Keratinocyte (primary cell): ENCODE results near the gene CELA1. TPM values are rescaled to one million over a fixed set of nuclear protein-coding genes. Genes with fewer than 3 reads are reported as not detected.

Source experiments
- DNase-seq: peaks from one replicate; pipeline ENCODE4 v3.0.0-alpha.2; 2011; ENCODE audit warnings: low read depth, missing footprints, low spot score
- FAIRE-seq: peaks from 2 replicates; lab custom pipeline; 2011; peaks lifted over from hg19 to GRCh38; lab: Jason Lieb, UNC
- H2AFZ ChIP-seq: 2 replicates; pipeline ENCODE4 v1.6.0; 2012; ENCODE audit warnings: low read length, control low read depth, inconsistent platforms; ENCODE audit not compliant: control insufficient read depth
- H3K27ac ChIP-seq: 2 replicates; pipeline ENCODE4 v1.5.1; 2011; ENCODE audit warnings: low read length; ENCODE audit not compliant: control insufficient read depth, insufficient read depth
- H3K27me3 ChIP-seq: 3 replicates; pipeline ENCODE4 v1.6.0; 2011; ENCODE audit warnings: low read length; ENCODE audit not compliant: control insufficient read depth, insufficient read depth; ENCODE audit errors: extremely low read depth
- H3K36me3 ChIP-seq, 2 experiments: 2 replicates in 1 of 2; 3 replicates in 1 of 2; pipeline ENCODE4 v1.5.1; 2011; ENCODE audit warnings: low read length in 2 of 2, mild to moderate bottlenecking in 1 of 2; ENCODE audit not compliant: control insufficient read depth in 2 of 2, insufficient read depth in 2 of 2; ENCODE audit errors: extremely low read depth in 1 of 2
- H3K4me1 ChIP-seq: 3 replicates; pipeline ENCODE4 v1.5.1; 2011; ENCODE audit warnings: low read length; ENCODE audit not compliant: control insufficient read depth, insufficient read depth; ENCODE audit errors: extremely low read depth
- H3K4me2 ChIP-seq: 3 replicates; pipeline ENCODE4 v1.6.0; 2011; ENCODE audit warnings: low read depth, low read length; ENCODE audit not compliant: control insufficient read depth, insufficient read depth; ENCODE audit errors: extremely low read depth
- H3K4me3 ChIP-seq, 3 experiments: fragments of 200-600 bp in 1 of 3; sonication (generic) in 1 of 3; 2 replicates in 2 of 3; 3 replicates in 1 of 3; pipeline ENCODE4 v1.5.1; 2011 to 2016; ENCODE audit warnings: low read length in 3 of 3, mild to moderate bottlenecking in 3 of 3, control low read depth in 2 of 3, inconsistent platforms in 1 of 3, low read depth in 1 of 3, mixed read lengths in 1 of 3, mixed run types in 1 of 3, moderate library complexity in 1 of 3; ENCODE audit not compliant: control insufficient read depth in 2 of 3, insufficient read depth in 2 of 3; ENCODE audit errors: extremely low read depth in 1 of 3
- H3K79me2 ChIP-seq: 2 replicates; pipeline ENCODE4 v1.6.0; 2012; ENCODE audit warnings: low read length; ENCODE audit not compliant: control insufficient read depth, insufficient read depth
- H3K9ac ChIP-seq: 3 replicates; pipeline ENCODE4 v1.6.0; 2011; ENCODE audit warnings: low read length; ENCODE audit not compliant: control insufficient read depth, insufficient read depth; ENCODE audit errors: extremely low read depth
- H3K9me1 ChIP-seq: 3 replicates; pipeline ENCODE4 v1.6.0; 2011; ENCODE audit warnings: low read length; ENCODE audit not compliant: control insufficient read depth, insufficient read depth; ENCODE audit errors: extremely low read depth
- H3K9me3 ChIP-seq: 2 replicates; pipeline ENCODE4 v1.5.1; 2012; ENCODE audit warnings: low read depth, low read length; ENCODE audit not compliant: control insufficient read depth
- H4K20me1 ChIP-seq: 3 replicates; pipeline ENCODE4 v1.6.0; 2011; ENCODE audit warnings: low read length; ENCODE audit not compliant: control insufficient read depth, insufficient read depth; ENCODE audit errors: extremely low read depth
- CTCF ChIP-seq, 3 experiments: IDR thresholded peaks in 1 of 3; conservative IDR thresholded peaks in 1 of 3; optimal IDR thresholded peaks in 1 of 3; 2 replicates in 2 of 3; 3 replicates in 1 of 3; pipeline versions ENCODE3 to v1.5.1; 2011; ENCODE audit warnings: low read length in 3 of 3, mild to moderate bottlenecking in 3 of 3, moderate library complexity in 2 of 3, control low read depth in 1 of 3, inconsistent platforms in 1 of 3; ENCODE audit not compliant: insufficient read depth in 2 of 3; ENCODE audit errors: extremely low read depth in 1 of 3
- EZH2 ChIP-seq: IDR thresholded peaks from one replicate; pipeline ENCODE4 v1.6.1; 2012; ENCODE audit warnings: inconsistent platforms, mild to moderate bottlenecking, low read length, moderate library complexity
- dilution Hi-C: fragments of 300-500 bp; cut with MboI; formaldehyde crosslinking; loops from one replicate; pipeline ENCODE4 v1.7.0; 2020; ENCODE audit warnings: low sequenced_read_pairs; ENCODE audit not compliant: extremely low pct_ligation_motif_present
- polyA plus RNA-seq, 5 experiments: library from polyadenylated mRNA; depleted of rRNA in 3 of 5; stranded (reverse) in 3 of 5; stranded (forward) in 1 of 5; unstranded in 1 of 5; fragments of >200 nt; gene quantifications; 1 replicate in 1 of 5; 2 replicates in 3 of 5; 3 replicates in 1 of 5; pipeline versions ENCODE4 v1.2.1 to v1.2.3, GENCODE V29; 2011 to 2012; ENCODE audit warnings: missing spikeins in 2 of 5, low read depth in 1 of 5, low replicate concordance in 1 of 5

Gene CELA1
- polyA plus RNA-seq, 1 donor (not counting 4 experiments of a cell fraction or from before 2014, with no cell fraction given), result not detected

GRCh38 chr12:51386351-51386750 is 39.9 kb upstream of the CELA1 start:
- no peaks in the 10 kb centered on the region for H3K9me3 ChIP-seq
- no peaks in the 10 kb centered on the region for H3K27me3 ChIP-seq
- FAIRE-seq (no peak), DNase-seq (no peak)
- no peak overlapping the region for H2AFZ ChIP-seq
- dilution Hi-C loops, result no loop called here
- peaks cover 49% of the 10 kb centered on the region for H3K4me1 ChIP-seq
- H3K9ac ChIP-seq, result no peak overlapping the region
- H3K79me2 ChIP-seq, result peaks cover 10% of the 10 kb centered on the region
- H3K4me3 ChIP-seq, result no peak overlapping the region
- TF ChIP-seq CTCF (optimal IDR thresholded peaks at IDR 0.05 in 1 of 3, IDR thresholded peaks at IDR 0.05 in 1 of 3, conservative IDR thresholded peaks at IDR 0.05 in 1 of 3; ENCODE audit: extremely low read depth in 1 of 3, insufficient read depth in 2 of 3, low read length in 3 of 3) (no peak), EZH2 (no peak)
- H4K20me1 ChIP-seq, result no peaks in the 10 kb centered on the region
- H3K4me2 ChIP-seq, result no peak overlapping the region
- peaks cover 4% of the 10 kb centered on the region for H3K9me1 ChIP-seq
- H3K27ac ChIP-seq, result no peak overlapping the region
- peaks cover 15 to 27% of the 10 kb centered on the region in 2 experiments for H3K36me3 ChIP-seq

GRCh38 chr12:51383269-51383905 is 36.9 kb upstream of the CELA1 start:
- Histone ChIP-seq H3K9ac (no peak overlapping the region), H3K79me2 (peaks cover 9% of the 10 kb centered on the region), H2AFZ (no peak overlapping the region), H3K27me3 (no peaks in the 10 kb centered on the region), H3K4me2 (no peak overlapping the region), H3K4me3 (no peak overlapping the region), H3K36me3 (peaks cover 27 to 34% of the 10 kb centered on the region in 2 experiments), H4K20me1 (no peaks in the 10 kb centered on the region), H3K27ac (no peak overlapping the region), H3K9me3 (no peaks in the 10 kb centered on the region), H3K9me1 (peaks cover 1% of the 10 kb centered on the region), H3K4me1 (peaks cover 26% of the 10 kb centered on the region)
- DNase-seq (no peak), FAIRE-seq (peak; percentile 46)
- dilution Hi-C loops, result no loop called here
- TF ChIP-seq CTCF (optimal IDR thresholded peaks at IDR 0.05 in 1 of 3, IDR thresholded peaks at IDR 0.05 in 1 of 3, conservative IDR thresholded peaks at IDR 0.05 in 1 of 3; ENCODE audit: extremely low read depth in 1 of 3, insufficient read depth in 2 of 3, low read length in 3 of 3), result no peak
- TF ChIP-seq EZH2, result no peak
